ENCODE data around the gene OTOF. TPM values are rescaled to one million over a fixed set of nuclear protein-coding genes. Genes with fewer than 3 reads are reported as not detected.

Gene OTOF
- total and polyA plus RNA-seq, 9 of the 15 experiments (the other 6 are each of a cell fraction or from before 2014, with no cell fraction given), result 0.03 to 0.11 (median 0.06) TPM; not detected in 5

DNA sequence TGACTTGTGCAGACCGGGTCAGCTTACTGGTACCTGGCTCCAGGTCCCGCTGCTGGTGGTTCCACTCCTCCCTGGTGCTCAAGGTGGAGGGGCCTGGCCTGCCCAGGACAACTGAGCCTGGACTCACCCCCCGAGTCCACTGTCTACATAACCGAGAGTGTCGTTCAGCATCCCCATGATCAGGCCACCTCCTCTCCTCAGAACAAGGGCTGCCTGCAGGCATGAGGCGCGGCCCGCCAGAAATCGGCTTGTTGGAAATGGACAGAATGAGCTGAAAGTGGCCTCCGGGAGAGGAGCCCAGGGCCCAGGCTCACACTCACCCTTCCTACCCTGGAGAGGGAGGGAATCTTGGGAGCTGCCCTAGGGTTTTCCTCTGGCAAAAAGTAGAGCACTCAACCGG lies 38.9 kb upstream of the OTOF start (continued):
- no peak for TF ChIP-seq ZNF324 (CRISPR knock-in tag; IDR thresholded peaks at IDR 0.05)
- no peak for TF ChIP-seq NCOA6 (IDR thresholded peaks at IDR 0.05)
- no peak for TF ChIP-seq BCOR (IDR thresholded peaks at IDR 0.05)
- no peak for TF ChIP-seq ZNF707 (CRISPR knock-in tag; conservative IDR thresholded peaks at IDR 0.05)
- TF ChIP-seq, protein P1, sequence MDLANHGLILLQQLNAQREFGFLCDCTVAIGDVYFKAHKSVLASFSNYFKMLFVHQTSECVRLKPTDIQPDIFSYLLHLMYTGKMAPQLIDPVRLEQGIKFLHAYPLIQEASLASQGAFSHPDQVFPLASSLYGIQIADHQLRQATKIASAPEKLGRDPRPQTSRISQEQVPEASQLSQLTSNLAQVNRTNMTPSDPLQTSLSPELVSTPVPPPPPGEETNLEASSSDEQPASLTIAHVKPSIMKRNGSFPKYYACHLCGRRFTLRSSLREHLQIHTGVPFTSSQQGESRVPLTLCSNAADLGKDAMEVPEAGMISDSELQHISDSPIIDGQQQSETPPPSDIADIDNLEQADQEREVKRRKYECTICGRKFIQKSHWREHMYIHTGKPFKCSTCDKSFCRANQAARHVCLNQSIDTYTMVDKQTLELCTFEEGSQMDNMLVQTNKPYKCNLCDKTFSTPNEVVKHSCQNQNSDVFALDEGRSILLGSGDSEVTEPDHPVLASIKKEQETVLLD (IDR thresholded peaks at IDR 0.05), result no peak

DNA sequence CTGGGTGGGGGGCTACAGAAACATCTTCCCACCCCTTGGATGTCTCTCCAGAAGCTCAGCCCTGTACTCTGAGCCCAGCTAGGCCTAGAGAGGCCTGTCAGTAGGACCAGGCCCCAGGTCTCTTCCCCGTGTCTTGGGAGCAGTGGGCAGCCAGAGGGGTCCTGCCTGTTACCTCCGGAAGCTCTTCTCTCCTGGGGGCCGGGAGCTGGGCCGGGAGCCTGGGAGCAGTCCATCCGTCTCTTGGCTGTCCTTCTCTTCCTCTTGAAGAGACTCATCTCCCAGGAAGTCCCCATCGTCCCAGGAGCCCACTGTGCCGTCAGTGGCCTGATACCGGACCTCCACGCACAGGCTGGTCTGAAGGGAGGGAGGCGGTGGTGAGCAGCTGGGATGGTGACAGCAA lies 38.3 kb upstream of the OTOF start:
- DNase-seq (ENCODE audit: extremely low read depth in 1 of 4, low spot score in 3 of 4), result no peak
- intact Hi-C loops (cut with micrococcal nuclease), result no loop called here
- Histone ChIP-seq H3K27ac (ENCODE audit: extremely low read depth, low read depth, low read length) (no peak overlapping the region), H3K79me2 (ENCODE audit: control insufficient read depth, insufficient read depth, low read length) (no peaks in the 10 kb centered on the region), H3K27me3 (ENCODE audit: control insufficient read depth in 2 of 2, insufficient read depth in 2 of 2, low read length in 2 of 2) (peaks cover 54 to 94% of the 10 kb centered on the region in 2 experiments), H3K9me3 (replicated peaks; ENCODE audit: control insufficient read depth, insufficient read depth, low read depth, low read length) (no peaks in the 10 kb centered on the region), H2AFZ (ENCODE audit: low read depth, low read length) (no peak overlapping the region), H3K4me1 (replicated peaks in 1 of 2; ENCODE audit: control insufficient read depth in 2 of 2, insufficient read depth in 2 of 2, low read length in 2 of 2) (no peaks in the 10 kb centered on the region; a peak in 2 of 5 replicates), H3K9ac (ENCODE audit: insufficient read depth in 1 of 2, low read depth in 2 of 2, low read length in 2 of 2) (no peak overlapping the region), H4K20me1 (replicated peaks; ENCODE audit: control insufficient read depth, insufficient read depth, low read length) (0 out of 2 replicates have a peak, but pooled peaks cover 7% of the 10 kb centered on the region), H3K4me2 (ENCODE audit: insufficient read depth, low read length) (no peak overlapping the region), H3K36me3 (ENCODE audit: control insufficient read depth, insufficient read depth, low read length) (no peaks in the 10 kb centered on the region), H3K4me3 (no peak overlapping the region), H3K9me1 (ENCODE audit: control insufficient read depth, insufficient read depth, low read length) (no peaks in the 10 kb centered on the region)
- POLR2A ChIA-PET, result interaction anchor here (0.7 to 1.5 kb wide), 2 partner anchors 11 to 412 kb away, joined by 3 to 4 read pairs; no protein-coding TSS in a partner anchor
- CTCF ChIA-PET (ENCODE audit: low intra/inter-chr PET ratio), result no interaction called here
- no TSS peak for BruUV-seq (replicated peaks)
- in situ Hi-C loops (cut with MboI), result no loop called here
- WGBS (ENCODE audit: insufficient coverage, low coverage, missing lambda C conversion rate), result 16% methylated on average over 5 of the region's 10 CpGs
- no peak for ATAC-seq
- no peak for FAIRE-seq
- TF ChIP-seq, protein P2, sequence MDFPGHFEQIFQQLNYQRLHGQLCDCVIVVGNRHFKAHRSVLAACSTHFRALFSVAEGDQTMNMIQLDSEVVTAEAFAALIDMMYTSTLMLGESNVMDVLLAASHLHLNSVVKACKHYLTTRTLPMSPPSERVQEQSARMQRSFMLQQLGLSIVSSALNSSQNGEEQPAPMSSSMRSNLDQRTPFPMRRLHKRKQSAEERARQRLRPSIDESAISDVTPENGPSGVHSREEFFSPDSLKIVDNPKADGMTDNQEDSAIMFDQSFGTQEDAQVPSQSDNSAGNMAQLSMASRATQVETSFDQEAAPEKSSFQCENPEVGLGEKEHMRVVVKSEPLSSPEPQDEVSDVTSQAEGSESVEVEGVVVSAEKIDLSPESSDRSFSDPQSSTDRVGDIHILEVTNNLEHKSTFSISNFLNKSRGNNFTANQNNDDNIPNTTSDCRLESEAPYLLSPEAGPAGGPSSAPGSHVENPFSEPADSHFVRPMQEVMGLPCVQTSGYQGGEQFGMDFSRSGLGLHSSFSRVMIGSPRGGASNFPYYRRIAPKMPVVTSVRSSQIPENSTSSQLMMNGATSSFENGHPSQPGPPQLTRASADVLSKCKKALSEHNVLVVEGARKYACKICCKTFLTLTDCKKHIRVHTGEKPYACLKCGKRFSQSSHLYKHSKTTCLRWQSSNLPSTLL (IDR thresholded peaks at IDR 0.05), result no peak
- TF ChIP-seq ZNF316 (IDR thresholded peaks at IDR 0.05), result no peak
- TF ChIP-seq ZNF766 (CRISPR knock-in tag; conservative IDR thresholded peaks at IDR 0.05), result no peak
- no peak for TF ChIP-seq DNMT1 (IDR thresholded peaks at IDR 0.05)
- no peak for TF ChIP-seq NBN (IDR thresholded peaks at IDR 0.05; ENCODE audit: low read depth)
- TF ChIP-seq, protein P3, sequence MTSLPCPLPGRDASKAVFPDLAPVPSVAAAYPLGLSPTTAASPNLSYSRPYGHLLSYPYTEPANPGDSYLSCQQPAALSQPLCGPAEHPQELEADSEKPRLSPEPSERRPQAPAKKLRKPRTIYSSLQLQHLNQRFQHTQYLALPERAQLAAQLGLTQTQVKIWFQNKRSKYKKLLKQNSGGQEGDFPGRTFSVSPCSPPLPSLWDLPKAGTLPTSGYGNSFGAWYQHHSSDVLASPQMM (CRISPR knock-in tag; IDR thresholded peaks at IDR 0.05), result no peak
- no peak for TF ChIP-seq SMARCA5 (IDR thresholded peaks at IDR 0.05)
- TF ChIP-seq GATA2 (CRISPR knock-in tag; IDR thresholded peaks at IDR 0.05), result no peak
- TF ChIP-seq ZNF140 (CRISPR knock-in tag; IDR thresholded peaks at IDR 0.05), result no peak
